ENCODE measurements around the gene OR2T6.
"Not testable (repeated sequence)": the region's sequence is repeated elsewhere in the genome, so short reads cannot be mapped to it uniquely, and the experiment has no call there.

The OR2T6 gene

GRCh38 chr1:248404024-248404423, 28.5 kb downstream of the OR2T6 start:
- no peak overlapping the region for H3K4me3 ChIP-seq (ENCODE audit: control insufficient read depth, low read depth, low read length)
- no peak for DNase-seq (ENCODE audit: low read depth)
- TF ChIP-seq CTCF (conservative IDR thresholded peaks at IDR 0.05; ENCODE audit: control insufficient read depth, insufficient read depth, low read depth, low read length), result no peak

DNA sequence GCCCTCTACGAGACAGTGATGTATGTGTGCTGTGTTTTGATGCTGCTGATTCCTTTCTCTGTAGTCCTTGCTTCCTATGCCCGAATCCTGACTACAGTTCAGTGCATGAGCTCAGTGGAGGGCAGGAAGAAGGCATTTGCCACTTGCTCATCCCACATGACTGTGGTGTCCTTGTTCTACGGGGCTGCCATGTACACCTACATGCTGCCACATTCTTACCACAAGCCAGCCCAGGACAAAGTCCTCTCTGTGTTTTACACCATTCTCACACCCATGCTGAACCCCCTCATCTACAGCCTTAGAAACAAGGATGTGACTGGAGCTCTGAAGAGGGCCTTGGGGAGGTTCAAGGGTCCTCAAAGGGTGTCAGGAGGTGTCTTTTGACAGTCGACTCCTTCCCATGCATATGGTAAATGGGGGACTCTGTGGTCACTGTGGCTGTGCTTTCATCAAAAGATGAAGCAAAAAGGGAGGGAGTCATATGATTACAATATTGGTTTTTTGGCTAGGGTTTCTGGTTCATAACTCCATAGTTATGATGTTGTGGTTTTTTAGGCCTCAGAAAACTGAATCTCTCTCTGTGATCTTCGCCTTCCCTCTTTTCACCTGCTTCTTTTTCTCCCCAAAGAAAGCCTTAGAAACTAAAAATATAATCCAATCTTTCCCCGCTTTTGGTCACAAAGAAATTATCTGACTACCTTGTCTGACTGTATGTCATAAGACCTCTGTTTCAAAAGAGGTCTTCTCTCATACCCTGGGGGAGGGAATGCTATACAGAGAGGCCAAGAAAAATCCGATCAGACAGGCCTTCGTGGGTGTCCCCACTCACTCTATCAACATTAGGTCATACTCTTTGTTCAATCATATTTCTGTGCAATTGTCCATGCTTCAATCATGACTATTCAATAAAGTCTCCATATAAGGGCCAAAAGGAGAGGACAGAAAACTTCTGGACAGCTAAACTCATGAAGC, 31.5 kb downstream of the OR2T6 start:
- TF ChIP-seq CTCF (conservative IDR thresholded peaks at IDR 0.05; ENCODE audit: control insufficient read depth, insufficient read depth, low read depth, low read length), result no peak
- DNase-seq (ENCODE audit: low read depth), result no peak
- H3K4me3 ChIP-seq (ENCODE audit: control insufficient read depth, low read depth, low read length), result no peak overlapping the region

DNA sequence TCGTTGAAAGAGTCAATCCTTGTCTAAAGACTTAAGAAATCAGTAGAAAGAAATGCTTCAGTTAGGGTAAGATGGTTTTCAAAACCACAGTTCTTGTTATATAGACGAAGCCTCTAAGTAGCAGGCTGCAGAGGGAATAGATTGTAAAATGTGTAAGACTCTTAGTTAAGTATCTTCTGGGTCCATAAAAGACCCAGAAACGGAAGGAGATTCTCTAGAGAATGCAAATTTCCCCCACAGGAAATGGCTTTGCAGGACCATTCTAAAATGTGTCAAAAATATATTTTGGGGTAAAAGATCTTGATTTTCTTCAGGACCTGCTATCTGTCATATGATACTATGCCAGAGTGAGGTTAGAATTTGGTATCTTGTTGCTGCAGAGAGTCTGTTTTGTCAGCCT, 40.7 kb downstream of the OR2T6 start:
- no peak for TF ChIP-seq CTCF (conservative IDR thresholded peaks at IDR 0.05; ENCODE audit: control insufficient read depth, insufficient read depth, low read depth, low read length)
- no peak overlapping the region for H3K4me3 ChIP-seq (ENCODE audit: control insufficient read depth, low read depth, low read length)
- DNase-seq (ENCODE audit: low read depth), result no peak

DNA sequence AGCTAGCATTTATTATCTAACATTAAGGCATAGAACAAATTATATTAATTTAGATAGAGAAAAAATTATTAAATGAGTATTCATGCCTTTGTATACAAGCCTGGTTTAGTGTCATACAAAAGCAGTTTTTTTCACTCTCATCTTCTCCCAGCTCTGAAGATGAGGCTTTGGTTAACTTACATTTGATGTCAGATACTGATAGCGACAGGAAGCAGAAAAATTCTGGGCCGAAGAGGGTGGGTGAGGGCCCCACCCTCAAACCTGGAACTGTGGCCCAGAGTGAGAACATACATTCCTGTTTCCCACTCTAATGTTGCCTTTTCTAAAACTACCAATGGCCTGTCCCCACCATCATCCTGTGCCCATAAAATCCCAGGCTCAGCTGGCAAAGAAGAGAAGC, 42.3 kb downstream of the OR2T6 start:
- no peak for TF ChIP-seq CTCF (conservative IDR thresholded peaks at IDR 0.05; ENCODE audit: control insufficient read depth, insufficient read depth, low read depth, low read length)
- DNase-seq (ENCODE audit: low read depth), result no peak
- no peak overlapping the region for H3K4me3 ChIP-seq (ENCODE audit: control insufficient read depth, low read depth, low read length)

- no peak for TF ChIP-seq CTCF (conservative IDR thresholded peaks at IDR 0.05; ENCODE audit: control insufficient read depth, insufficient read depth, low read depth, low read length)
- H3K4me3 ChIP-seq (ENCODE audit: control insufficient read depth, low read depth, low read length), result no peak overlapping the region
- DNase-seq (ENCODE audit: low read depth), result peak; percentile 6
Observed at GRCh38 chr1:248421384-248421783, 45.8 kb downstream of the OR2T6 start.

DNA sequence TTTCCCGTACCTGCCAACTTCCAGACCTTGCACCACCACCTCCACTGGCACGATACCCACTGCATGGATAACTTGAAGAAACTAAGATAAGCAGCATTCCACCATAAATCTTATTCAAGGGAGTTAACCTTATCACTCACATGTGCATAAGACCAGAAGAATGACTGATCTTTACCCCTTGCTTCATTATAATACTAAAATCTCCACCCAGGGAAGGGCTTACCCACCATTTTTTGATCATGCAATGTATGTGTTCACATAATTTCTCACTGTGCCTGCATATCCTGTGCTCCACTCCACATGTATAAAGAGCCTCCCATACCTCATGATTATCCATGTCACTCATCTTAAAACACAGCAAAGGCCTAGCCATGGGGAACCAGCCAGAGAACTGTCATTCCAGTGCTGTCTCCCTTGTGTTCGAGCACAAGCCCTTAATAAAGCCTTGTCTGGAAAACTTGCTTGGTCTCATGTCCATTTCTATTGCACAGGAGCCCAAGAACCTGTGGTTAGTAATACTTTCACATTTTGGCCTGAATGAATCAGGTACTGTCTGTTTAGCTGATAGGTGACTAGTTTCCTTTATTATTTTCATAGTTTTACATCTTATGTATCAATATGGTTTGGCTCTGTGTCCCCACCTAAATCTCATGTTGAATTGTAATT, 52.1 kb downstream of the OR2T6 start:
- DNase-seq (ENCODE audit: low read depth); H3K4me3 ChIP-seq (ENCODE audit: control insufficient read depth, low read depth, low read length): not testable (repeated sequence)

DNA sequence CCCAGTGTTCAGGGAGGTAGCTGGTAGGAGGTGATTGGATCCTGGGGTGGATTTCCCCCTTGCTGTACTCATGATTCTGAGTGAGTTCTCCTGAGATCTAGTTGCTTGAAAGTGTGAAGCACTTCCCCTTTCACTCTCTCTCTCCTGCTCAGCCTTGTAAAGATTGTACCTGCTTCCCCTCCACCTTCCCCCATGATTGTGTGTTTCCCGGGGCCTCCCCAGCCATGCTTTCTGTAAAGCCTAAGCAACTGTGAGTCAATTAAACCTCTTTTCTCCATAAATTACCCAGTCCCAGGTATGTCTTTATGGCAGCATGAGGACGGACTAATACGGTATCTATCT, 52.6 kb downstream of the OR2T6 start:
- not testable (repeated sequence) for H3K4me3 ChIP-seq (ENCODE audit: control insufficient read depth, low read depth, low read length); DNase-seq (ENCODE audit: low read depth)

- H3K4me3 ChIP-seq (ENCODE audit: control insufficient read depth, low read depth, low read length); DNase-seq (ENCODE audit: low read depth): not testable (repeated sequence)
Observed at GRCh38 chr1:248431683-248432082, 56.1 kb downstream of the OR2T6 start.

- not testable (repeated sequence) for DNase-seq (ENCODE audit: low read depth); H3K4me3 ChIP-seq (ENCODE audit: control insufficient read depth, low read depth, low read length)
Observed at GRCh38 chr1:248432201-248432600, 56.7 kb downstream of the OR2T6 start.

GRCh38 chr1:248433811-248434415, 58.4 kb downstream of the OR2T6 start:
- not testable (repeated sequence) for DNase-seq (ENCODE audit: low read depth)

GRCh38 chr1:248434913-248435312, 59.4 kb downstream of the OR2T6 start:
- H3K4me3 ChIP-seq (ENCODE audit: control insufficient read depth, low read depth, low read length); DNase-seq (ENCODE audit: low read depth): not testable (repeated sequence)

More at GRCh38 chr1:248433811-248434415, 58.4 kb downstream of the OR2T6 start:
- not testable (repeated sequence) for H3K4me3 ChIP-seq (ENCODE audit: control insufficient read depth, low read depth, low read length)

DNA sequence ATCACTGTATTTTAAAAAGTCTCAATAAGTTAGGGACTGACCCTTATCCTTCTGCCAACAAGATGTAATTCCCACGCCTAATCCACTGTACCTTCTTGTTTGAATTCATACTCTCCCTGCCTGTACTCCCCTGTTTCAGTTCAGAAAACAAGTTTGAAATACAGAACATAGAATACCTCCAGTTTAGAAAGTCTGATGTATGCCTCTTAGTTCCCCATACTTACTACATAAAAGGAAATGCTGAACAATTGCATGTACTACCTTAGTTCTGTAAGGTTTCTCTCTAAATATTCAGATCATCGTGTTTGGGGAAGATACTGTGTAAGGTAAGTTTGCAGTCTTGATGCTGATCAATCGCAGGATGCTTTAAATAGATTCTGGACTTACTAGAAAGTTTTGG, 60.8 kb downstream of the OR2T6 start:
- H3K4me3 ChIP-seq (ENCODE audit: control insufficient read depth, low read depth, low read length); DNase-seq (ENCODE audit: low read depth): not testable (repeated sequence)
